ENCODE results near the gene RNF213. TPM values are rescaled to one million over a fixed set of nuclear protein-coding genes. Genes with fewer than 3 reads are reported as not detected.
"Not testable (repeated sequence)": the region's sequence is repeated elsewhere in the genome, so short reads cannot be mapped to it uniquely, and the experiment has no call there.

RNF213 gene
- total and polyA plus RNA-seq, 4 donors: 18.2 to 104 (median 33.5) TPM

DNA sequence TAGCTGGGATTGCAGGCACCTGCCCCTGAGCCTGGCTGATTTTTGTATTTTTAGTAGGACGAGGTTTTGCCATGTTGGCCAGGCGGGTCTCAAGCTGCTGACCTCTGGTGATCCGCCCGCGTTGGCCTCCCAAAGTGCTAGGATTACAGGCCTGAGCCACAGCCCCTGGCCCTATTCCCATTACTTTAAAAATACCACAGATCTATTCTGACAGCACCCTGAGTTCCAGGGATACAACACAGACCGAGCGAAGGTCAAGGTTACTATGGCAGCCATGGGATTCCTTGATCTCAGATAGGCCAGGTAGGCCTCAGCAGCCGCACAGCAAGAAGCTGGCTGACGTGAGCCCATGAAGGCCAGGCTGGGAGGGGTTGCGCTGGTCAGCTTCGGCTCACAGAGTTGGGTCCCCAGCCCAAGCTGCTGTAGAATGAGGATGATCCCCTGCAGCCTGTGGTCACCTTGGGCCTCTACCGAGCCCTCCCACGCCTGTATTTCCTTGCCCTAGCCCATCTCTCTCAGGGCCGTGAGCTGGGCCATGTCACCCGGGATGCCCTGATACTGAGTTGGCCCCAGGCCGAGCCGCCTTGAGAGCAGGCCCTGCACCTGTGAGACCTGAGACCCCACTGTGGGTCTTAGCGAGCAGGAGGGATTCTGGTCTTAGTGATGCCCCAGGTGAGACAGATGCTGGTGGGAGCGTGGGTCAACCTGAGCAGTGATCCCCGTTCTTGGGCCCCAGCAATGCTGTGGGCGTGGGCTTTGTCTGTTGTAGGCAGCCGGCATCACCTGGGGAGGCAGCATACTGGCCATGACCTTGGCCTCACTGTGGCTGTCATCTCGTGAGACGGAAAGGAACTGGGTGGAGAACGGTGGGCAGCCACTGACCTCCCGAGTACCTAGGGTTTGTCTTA is 16.9 kb upstream of the RNF213 start:
- no peak for DNase-seq (ENCODE audit: low spot score)
- no peak for TF ChIP-seq ATF3 (IDR thresholded peaks at IDR 0.05)
- TF ChIP-seq RXRA (IDR thresholded peaks at IDR 0.05): no peak
- no peak for TF ChIP-seq RAD21 (IDR thresholded peaks at IDR 0.05)
- no peak for TF ChIP-seq FOXA2 (IDR thresholded peaks at IDR 0.05)
- TF ChIP-seq MAX (IDR thresholded peaks at IDR 0.05): no peak
- TF ChIP-seq, protein P1, sequence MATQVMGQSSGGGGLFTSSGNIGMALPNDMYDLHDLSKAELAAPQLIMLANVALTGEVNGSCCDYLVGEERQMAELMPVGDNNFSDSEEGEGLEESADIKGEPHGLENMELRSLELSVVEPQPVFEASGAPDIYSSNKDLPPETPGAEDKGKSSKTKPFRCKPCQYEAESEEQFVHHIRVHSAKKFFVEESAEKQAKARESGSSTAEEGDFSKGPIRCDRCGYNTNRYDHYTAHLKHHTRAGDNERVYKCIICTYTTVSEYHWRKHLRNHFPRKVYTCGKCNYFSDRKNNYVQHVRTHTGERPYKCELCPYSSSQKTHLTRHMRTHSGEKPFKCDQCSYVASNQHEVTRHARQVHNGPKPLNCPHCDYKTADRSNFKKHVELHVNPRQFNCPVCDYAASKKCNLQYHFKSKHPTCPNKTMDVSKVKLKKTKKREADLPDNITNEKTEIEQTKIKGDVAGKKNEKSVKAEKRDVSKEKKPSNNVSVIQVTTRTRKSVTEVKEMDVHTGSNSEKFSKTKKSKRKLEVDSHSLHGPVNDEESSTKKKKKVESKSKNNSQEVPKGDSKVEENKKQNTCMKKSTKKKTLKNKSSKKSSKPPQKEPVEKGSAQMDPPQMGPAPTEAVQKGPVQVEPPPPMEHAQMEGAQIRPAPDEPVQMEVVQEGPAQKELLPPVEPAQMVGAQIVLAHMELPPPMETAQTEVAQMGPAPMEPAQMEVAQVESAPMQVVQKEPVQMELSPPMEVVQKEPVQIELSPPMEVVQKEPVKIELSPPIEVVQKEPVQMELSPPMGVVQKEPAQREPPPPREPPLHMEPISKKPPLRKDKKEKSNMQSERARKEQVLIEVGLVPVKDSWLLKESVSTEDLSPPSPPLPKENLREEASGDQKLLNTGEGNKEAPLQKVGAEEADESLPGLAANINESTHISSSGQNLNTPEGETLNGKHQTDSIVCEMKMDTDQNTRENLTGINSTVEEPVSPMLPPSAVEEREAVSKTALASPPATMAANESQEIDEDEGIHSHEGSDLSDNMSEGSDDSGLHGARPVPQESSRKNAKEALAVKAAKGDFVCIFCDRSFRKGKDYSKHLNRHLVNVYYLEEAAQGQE (IDR thresholded peaks at IDR 0.05): no peak
- no peak for TF ChIP-seq SP1 (IDR thresholded peaks at IDR 0.05)
- no peak for TF ChIP-seq ZBTB33 (IDR thresholded peaks at IDR 0.05)
- TF ChIP-seq NR2F2 (IDR thresholded peaks at IDR 0.05): no peak
- TF ChIP-seq GABPA (IDR thresholded peaks at IDR 0.05 in 1 of 2, conservative IDR thresholded peaks at IDR 0.05 in 1 of 2): no peak
- TF ChIP-seq HNF4A (conservative IDR thresholded peaks at IDR 0.05): no peak
- no peak for TF ChIP-seq JUND (IDR thresholded peaks at IDR 0.05)
- no peak for TF ChIP-seq YY1 (IDR thresholded peaks at IDR 0.05)
- no peak for TF ChIP-seq HNF4G (IDR thresholded peaks at IDR 0.05)
- TF ChIP-seq EGR1 (IDR thresholded peaks at IDR 0.05; ENCODE audit: low read depth in 2 of 2): no peak
- TF ChIP-seq, protein P2, sequence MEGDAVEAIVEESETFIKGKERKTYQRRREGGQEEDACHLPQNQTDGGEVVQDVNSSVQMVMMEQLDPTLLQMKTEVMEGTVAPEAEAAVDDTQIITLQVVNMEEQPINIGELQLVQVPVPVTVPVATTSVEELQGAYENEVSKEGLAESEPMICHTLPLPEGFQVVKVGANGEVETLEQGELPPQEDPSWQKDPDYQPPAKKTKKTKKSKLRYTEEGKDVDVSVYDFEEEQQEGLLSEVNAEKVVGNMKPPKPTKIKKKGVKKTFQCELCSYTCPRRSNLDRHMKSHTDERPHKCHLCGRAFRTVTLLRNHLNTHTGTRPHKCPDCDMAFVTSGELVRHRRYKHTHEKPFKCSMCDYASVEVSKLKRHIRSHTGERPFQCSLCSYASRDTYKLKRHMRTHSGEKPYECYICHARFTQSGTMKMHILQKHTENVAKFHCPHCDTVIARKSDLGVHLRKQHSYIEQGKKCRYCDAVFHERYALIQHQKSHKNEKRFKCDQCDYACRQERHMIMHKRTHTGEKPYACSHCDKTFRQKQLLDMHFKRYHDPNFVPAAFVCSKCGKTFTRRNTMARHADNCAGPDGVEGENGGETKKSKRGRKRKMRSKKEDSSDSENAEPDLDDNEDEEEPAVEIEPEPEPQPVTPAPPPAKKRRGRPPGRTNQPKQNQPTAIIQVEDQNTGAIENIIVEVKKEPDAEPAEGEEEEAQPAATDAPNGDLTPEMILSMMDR (IDR thresholded peaks at IDR 0.05; ENCODE audit: low read depth, low read length, missing input control): no peak
- no peak for TF ChIP-seq TAF1 (conservative IDR thresholded peaks at IDR 0.05)
- TF ChIP-seq FOXA1 (IDR thresholded peaks at IDR 0.05): no peak
- H3K4me3 ChIP-seq (ENCODE audit: low read depth in 1 of 3, low read length in 3 of 3): no peak overlapping the region
- WGBS: 98% methylated on average over 26 of the region's 26 CpGs
- no peaks in the 10 kb centered on the region for H3K27me3 ChIP-seq (ENCODE audit: control insufficient read depth in 4 of 4, insufficient read depth in 4 of 4, low read length in 3 of 4)
- H3K9ac ChIP-seq (ENCODE audit: low read depth in 1 of 2, low read length in 2 of 2): no peak overlapping the region
- no peak overlapping the region for H3K27ac ChIP-seq (ENCODE audit: low read depth in 1 of 2, low read length in 2 of 2)
- H3K4me1 ChIP-seq (ENCODE audit: control insufficient read depth in 4 of 4, insufficient read depth in 4 of 4, low read length in 3 of 4): no peaks in the 10 kb centered on the region
- H3K36me3 ChIP-seq (ENCODE audit: control insufficient read depth in 4 of 4, insufficient read depth in 3 of 4, low read depth in 1 of 4, low read length in 3 of 4): peaks cover 2 to 23% (median 9%) of the 10 kb centered on the region in 4 donors
- H3K9me3 ChIP-seq (ENCODE audit: control insufficient read depth in 4 of 4, low read length in 3 of 4): no peaks in the 10 kb centered on the region

GRCh38 chr17:80244448-80244847 is 16.2 kb upstream of the RNF213 start:
- H3K4me1 ChIP-seq (ENCODE audit: control insufficient read depth in 4 of 4, insufficient read depth in 4 of 4, low read length in 3 of 4); H3K27me3 ChIP-seq (ENCODE audit: control insufficient read depth in 4 of 4, insufficient read depth in 4 of 4, low read length in 3 of 4); H3K4me3 ChIP-seq (ENCODE audit: low read depth in 1 of 3, low read length in 3 of 3); DNase-seq (ENCODE audit: low spot score); H3K27ac ChIP-seq (ENCODE audit: low read depth in 1 of 2, low read length in 2 of 2); H3K9ac ChIP-seq (ENCODE audit: low read depth in 1 of 2, low read length in 2 of 2); H3K9me3 ChIP-seq (ENCODE audit: control insufficient read depth in 4 of 4, low read length in 3 of 4): not testable (repeated sequence)
- 96% methylated on average over 6 of the region's 6 CpGs for WGBS
- peaks cover 2 to 23% (median 9%) of the 10 kb centered on the region in 4 donors for H3K36me3 ChIP-seq (ENCODE audit: control insufficient read depth in 4 of 4, insufficient read depth in 3 of 4, low read depth in 1 of 4, low read length in 3 of 4)

Data from liver (tissue), 9 donors.